Measurements from ENCODE around the gene ADAMTS2.
"Not testable (repeated sequence)": the region's sequence is repeated elsewhere in the genome, so short reads cannot be mapped to it uniquely, and the experiment has no call there.

Gene ADAMTS2

DNA sequence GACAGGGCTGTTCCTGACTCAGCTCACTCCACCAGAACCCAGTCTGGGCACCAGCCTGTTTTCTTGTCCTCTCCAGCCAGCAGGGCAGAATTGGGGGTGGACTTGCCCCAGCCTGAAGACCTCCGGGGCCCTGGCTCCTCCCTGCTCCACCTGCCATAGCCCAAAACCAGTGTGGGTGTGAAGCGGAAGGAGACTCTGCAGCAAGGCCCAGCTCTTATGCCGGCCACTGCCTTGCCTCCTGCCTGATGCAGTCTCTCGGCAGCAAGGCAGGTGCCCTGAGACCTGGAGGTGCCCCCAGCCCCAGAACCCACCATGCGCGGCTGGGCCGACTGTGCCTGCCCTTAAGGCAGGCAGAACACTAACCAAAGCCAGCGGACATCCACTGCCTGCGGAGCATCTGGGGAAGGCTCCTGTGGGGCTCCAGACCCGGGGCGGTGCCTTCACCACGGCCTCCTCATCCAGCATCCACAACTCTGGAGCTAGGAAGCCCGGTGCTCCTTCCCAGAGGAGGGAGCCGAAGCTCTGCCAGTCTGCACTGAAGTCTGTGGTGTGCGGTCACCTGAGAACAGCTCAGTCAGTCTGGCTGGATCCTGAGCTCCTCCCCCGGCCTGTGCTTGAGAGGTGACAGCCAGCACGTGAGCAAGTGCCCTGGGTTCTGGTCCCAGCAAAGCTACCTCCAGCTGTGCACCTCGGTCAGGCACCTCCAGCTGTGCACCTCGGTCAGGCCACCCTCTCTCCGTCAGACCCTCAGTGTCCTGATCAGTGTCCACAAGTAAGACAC is 116.7 kb downstream of the ADAMTS2 start:
- peak; percentile 8 for DNase-seq

DNA sequence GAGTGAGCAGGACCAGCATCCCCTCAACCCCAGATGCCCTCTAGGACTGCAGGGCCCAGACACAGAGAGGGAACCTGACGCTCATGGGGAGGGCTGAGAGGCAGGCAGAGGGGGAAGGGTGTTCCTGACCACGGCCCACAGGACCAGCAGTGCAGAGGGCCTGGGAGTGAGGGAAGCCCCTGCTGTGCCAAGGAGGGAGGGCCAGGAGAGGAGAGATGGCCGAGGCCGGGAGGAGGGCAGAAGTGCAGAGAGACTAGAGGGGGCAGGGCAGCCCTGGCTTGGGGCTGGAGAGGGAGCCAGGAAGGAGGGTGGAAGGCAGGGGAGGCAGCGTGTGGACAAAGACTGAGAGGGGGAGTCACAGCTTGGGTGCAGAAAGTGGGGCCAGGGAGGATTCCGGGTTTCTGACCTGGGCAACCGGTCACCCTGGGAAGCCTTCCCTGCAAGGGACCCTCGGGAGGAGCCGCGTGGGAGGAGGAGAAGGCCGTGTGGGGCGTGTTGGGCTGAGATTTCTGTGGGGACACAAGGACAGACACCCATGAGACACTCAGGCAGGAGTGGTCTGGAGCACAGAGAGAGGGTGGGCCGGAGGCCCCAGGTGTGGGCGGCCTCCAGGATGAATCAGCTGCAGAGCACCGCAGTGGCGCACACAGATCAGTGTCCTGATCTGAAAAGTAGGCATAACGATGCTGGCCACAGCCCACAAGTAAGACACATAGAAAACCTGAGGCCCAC is 117.5 kb downstream of the ADAMTS2 start:
- peak; percentile 9 for DNase-seq

DNA sequence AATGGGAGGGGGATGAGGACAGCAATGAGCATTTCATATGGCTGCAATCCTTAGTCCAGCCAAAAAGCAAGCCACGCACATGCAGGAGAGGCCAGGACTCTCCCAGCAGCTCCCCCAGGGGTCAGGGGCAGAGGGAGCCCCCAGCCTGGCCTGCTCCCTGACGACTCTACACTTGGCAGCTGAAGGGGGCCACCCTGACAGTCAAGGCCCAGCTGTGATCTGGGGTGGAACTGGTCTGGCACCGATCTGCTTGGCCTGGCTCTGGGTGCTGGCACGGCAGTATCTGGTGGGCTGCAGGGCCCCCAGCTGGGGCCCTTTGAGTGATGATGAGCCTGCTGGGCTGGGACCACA is 118.1 kb downstream of the ADAMTS2 start:
- no peak for DNase-seq

DNA sequence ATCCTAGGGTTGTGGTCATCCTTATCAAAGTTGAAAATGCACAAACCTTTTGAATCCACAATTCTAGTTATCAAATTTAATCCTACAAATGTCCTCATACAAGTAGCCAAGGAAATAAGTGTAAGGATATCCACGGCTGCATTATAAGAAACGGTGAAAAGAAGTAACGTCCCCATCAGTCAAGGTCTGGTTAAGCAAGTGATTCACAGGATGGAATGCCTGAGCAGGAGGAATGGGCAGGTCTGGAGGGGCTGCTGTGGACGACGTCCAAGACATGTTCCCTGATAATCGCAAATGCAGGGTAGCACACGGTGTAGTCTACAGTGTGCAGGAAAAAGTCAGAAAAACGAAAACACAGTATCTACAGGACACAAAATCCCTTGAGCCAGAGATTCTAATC is 118.6 kb downstream of the ADAMTS2 start:
- DNase-seq = no peak

DNA sequence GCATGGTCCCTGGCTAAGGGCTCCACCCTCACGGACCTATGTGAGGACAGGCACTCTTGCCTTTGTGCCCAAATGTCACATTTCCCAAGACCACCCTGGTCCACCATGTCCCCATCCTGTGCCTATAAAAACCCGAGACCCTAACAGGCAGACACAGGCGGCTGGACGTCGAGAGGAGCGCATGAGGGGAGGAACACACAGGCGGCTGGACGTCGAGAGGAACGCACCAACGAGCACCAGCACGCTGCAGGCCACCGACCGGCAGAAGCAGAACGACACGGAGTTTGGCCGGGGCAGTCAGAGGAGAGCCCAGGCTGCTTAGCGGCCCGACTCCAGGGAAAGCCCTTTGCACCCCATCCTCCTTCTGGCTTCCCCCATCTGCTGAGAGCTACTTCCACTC is 119.9 kb downstream of the ADAMTS2 start:
- peak; percentile 8 for DNase-seq

DNA sequence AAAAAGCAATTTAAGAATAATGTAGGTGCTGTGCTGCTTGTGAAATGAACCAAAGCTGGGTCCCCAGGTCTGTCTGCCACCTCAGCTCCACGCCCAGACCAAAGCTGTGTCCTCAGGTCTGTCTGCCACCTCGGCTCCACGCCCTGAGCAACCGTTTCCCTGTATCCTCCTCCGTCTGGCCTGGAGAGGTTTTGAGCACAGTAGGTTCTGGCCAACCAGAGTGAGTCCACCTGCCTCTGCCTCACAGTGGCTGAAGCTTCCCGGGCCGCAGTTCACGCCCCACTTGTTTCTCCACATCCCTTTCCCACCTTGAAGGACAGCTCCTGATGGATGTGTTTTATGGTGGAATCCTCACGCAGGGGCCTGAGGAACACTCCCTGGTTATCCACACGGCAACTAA is 120.5 kb downstream of the ADAMTS2 start:
- DNase-seq = peak; percentile 5

DNA sequence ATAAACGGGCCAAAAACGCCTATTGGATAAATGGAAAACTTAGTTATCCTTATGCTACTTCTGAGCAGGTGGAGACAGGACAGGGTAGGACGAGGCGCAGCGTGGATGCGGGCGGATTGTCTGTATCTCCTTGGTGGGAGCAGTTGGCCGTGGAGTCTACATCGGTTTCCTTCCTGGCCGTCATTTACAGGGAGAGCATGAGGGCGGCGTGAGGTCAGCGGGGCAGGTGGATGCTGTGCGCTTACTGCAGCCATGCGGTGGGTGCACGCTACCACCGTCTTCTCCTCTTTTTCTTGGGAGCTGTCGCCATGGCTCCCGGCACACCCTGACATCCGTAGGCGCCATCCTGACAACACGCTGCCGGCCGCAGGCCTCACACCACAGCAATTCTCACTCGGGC is 121.3 kb downstream of the ADAMTS2 start:
- DNase-seq = no peak

DNA sequence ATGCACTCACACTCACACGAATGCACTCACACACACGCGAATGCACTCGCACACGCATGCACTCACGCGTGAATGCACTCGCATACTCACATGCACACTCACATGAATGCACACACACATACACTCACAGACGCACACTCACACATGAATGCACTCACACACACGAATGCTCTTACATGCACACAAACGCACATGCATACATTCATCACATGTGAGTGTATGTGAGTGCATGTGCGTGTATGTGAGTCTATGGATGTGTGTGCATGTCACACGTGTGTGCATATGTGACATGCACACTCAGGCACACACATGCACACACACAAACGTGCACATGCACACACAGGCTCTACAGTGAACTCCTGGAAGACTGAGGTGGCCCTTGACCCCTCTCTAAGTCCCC is 121.7 kb downstream of the ADAMTS2 start:
- no peak for DNase-seq

DNA sequence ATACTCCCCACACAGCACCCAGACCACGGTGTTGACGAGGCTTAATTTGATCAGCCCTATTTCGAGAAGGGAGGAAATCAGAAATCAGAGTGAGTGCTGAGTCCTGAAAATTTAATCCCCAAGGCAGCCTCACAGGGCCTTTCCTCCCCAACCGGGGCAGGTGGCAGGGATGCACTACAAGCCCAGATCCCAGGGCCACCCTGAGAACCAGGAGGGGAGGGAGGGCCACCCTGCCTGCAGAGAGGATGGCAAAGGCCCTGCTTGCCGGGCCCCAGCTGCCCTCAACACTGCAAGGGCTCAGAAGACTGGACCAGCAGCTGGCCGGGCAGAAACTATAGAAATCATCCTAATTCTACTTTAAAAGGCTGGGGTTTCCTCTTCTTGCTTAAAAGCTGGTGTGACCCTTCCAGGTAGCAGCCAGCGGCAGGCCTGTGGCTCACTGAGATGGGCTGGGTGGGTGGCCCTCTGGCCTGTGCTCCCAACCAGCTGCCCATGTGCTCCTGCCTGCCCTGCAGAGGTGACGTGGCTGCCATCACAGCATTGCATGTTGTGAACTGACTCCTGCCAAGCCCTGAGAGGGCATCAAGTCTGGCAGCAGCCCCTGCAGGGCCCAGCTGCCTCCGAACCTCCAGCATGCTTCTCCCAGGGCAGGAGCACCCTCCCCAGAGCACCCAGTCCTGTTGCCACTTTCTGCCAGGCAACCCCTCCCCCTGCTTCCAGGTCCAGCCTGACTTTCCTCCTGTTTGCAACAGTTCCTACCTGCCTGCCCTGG is 122.8 kb downstream of the ADAMTS2 start:
- peak; percentile 10 for DNase-seq

DNA sequence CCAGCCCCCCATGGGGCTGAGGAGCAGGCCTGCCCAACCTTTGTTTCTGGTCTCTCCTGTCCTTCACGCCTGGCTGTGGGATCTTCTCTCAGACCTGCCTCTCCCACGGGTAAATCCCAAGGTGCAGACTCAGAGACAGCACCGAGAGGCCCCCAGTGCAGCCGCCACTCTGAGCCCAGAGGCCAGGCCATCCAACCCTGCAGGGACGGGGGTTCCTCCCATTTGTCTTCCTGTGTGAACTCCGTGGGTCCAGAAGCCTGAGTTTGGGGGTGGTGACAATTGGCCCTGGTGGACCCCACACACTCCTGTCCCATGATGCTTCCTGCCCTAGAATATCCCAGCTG is 123.4 kb downstream of the ADAMTS2 start:
- no peak for DNase-seq

DNA sequence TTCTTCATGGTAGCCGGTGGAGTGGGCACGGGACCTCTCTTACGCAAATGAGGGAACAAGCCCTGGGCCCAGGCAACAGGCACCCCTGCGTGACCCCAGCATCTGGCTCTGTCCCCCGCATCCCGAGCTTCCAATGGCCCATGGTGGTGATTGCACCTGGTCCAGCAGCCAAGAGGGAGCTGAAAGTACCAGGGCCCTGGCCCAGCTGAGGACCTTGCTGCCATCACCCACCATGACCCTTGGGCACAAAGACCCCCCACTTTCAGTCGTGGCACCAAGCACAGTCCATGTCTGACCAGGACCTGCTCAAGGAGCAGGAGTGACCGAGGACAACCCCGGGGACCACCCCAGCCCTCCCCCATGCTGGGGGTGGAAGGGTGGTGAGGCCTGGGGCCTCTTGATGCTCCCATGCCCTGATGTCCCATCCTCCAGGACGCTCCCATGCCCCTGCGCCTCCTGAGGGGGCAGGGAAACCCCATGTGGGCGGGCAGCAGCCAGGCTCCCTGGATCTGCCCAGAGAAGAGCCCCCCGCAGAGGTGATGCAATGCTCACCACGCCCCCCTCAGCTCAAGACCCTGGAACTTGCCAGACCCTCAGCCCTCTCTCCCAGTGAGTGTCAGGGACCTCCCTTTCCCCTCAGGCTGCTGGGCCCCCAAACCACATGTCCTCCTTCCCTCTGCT is 123.9 kb downstream of the ADAMTS2 start:
- DNase-seq = no peak

DNA sequence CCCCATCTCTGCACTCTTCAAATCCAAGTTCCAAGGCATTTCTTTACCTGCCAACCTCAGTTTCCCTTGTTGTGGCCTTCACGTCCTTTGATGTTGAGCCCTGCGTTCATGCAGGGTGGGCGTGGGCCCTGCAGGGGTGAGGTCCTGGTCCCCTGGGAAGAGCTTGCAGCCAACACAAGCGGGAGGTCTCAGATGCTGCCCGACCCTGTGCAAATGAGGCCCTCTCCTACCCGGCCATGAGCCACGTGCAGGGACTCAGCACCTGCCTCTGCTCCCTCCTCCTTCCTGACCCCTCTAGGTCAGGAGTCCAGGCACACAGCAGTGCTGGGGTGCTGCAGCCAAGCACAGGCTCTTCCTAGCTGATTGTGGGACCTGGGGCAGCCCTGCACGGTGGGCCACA is 124.5 kb downstream of the ADAMTS2 start:
- no peak for DNase-seq

DNA sequence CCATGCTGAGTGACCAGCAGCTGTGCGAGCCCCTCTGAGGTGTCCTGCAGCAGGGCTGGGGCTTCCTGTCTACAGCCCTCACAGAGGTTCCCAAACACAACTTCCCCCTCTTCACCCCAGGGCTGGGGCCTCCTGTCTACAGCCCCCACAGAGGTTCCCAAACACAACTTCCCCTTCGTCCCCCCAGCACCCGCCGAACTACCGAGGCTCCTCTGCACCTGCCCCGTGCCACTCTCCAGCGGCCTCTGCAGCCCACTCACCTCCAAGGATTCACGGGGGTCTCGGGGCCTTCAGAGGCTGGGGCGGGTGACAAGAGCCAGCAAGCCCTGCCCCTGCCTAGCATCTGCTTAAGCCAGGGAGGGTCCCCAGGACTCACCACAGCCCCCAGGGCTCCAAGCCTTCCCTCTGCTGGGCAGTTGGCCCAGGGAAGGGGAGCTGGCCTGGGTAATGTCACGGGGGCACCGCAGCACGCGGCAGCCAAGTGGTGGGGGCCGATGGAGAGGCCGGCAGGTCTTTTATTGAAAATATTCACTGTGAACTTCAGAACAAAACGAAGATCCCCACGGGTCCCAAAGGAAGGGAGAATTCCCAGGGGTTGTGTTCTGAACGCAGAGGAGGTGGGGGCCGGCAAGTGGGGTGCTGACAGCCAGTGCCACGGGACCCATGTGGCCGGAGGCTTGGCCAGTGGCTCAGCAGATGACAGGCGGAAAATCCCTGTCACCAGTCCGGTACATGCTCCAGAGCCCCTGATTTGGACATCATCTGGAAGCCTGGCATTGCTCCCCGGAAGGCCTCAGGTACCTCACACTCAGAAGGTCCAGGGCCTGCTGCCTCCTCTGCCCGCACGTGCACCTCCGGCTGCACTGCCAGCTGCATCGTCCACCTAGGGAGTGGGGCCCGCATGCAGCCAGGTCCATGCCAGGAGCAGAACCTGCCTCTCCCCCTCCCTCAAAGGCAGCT is 125.3 kb downstream of the ADAMTS2 start:
- no peak for DNase-seq

DNA sequence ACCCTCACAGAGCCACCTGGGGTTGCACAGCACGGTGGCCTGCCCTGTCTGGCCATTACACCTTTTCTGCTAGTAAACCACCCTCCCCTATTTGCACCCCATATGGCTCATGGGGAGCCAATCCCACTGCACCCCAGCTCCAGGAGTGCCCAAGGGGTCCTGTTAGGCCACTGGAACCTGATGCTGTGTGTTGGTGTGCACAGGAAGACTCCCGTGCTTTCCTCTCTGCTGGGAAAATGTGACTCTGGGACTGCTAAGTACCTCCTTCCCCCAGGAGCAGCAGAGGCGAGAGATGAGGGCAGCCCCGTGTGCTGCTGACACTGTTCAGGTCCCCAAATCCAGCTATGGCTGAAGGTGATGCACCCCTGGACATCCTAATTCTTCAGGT is 126.3 kb downstream of the ADAMTS2 start:
- no peak for DNase-seq

DNA sequence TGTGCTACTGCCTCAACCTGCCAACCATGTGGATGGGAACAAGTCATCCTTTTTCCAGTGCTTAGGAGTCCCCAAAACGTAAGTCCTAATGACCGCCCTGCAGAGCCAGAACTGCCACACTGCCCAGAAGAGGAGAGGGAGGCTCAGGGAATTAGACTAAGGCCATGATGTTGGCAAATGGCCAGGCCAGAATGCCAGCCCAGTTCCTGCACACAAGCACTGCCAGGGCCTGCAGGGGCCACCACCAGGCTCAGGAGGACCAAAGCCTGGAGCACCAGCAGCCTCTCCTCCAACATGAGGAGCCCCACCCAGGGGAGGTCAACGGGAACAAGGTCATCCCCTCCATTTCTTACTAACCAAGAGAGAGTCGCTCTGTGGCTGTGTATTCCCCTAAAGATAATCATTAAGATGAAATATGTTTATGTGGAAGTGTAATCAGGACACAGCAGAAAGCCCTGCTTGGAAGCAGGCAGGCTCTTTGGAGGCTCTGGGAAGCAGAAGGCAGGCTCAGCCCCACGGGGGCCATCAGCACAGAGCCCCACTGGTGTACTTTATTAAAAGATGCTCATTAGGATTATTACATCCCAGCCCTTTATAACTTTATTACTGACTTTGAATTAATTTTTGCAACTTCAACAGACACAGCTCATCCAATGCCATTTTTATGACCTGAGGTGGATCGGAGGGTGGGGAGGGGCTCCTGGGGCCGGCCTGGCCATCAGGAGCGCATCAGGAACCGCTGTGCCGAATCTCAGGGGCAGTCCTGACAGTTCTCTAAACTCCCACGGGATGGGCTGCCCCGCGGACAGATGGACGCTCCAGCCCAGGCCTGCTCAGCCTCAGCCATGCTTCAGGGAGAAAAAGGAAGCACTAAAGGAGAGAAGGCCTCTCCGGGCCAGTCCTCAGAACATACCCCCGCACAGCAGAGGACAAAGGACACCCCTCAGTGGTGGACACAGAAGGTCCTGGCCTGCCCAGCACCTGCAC is 127.0 kb downstream of the ADAMTS2 start:
- DNase-seq = no peak

DNA sequence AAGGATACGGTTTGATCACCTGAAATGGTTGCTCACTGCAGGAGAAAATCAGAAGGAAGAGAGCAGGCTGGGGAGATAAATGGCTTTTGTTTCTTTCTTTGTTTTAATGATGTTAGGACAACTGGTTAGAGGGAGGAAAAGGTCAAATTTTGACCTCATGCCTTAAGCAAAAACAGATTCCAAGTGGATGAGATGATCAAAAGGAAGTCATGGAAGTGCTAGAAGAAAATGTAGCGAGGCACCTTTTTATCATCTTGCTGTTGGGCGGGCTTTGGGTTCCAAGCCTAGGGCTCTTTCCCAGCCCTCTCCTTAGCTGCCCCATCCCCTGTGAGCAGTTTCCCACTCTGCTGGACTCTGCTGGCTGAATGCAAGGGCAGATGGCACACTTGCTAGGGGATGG is 127.9 kb downstream of the ADAMTS2 start:
- no peak for DNase-seq

DNA sequence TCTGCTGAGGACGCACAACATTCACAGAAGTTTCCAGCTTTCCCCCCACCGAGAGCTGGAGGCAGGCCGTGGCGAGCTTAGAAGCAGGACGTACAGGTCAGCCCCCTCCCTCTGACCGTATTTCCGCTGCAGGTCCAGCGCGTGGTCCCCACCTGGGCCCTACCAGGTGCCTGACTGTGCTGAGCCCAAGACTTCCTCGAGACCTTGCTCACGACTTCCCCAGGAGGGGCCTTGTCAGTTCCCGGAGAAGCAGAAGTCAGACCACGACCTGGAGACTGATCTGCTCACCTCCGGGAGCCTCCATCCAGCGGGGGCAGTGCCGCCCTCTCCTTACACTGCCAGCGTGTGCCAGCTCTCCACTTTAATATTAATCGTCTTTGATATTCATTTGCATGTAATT is 128.9 kb downstream of the ADAMTS2 start:
- not testable (repeated sequence) for DNase-seq

DNA sequence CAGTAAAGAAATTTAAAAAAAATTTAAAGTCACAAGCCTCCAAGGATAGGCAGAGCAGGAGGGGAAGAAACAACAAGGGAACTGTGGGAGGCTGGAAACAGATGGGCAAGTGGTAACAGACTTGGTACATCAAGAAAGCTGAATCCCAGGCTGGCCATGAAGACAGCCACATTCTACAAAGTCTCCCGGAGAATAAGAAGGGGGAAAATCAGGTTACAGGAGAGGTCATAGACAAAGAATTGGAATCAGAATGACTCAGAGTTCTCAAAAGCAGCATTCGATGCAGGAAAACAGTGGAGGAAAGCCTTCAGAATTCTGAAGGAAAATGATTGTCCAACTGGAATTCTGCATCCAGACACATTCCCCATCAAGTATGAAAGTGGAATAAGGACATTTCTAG is 129.7 kb downstream of the ADAMTS2 start:
- no peak for DNase-seq

DNA sequence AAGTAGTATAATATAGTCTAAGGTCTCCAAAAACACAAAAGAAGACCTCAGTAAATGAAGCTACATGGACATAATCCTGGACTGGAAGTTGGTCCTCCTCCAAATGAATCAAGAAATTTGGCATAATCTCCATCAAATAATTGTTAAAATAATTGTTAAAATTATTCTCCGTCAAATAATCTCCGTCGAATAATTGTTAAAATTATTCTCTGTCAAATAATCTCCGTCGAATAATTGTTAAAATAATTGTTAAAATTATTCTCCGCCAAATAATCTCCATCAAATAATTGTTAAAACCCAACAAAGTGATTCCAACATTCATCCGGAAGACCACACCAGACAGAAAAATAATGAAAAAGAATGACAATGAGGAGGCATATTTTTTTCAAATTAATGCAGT is 130.6 kb downstream of the ADAMTS2 start:
- no peak for DNase-seq

DNA sequence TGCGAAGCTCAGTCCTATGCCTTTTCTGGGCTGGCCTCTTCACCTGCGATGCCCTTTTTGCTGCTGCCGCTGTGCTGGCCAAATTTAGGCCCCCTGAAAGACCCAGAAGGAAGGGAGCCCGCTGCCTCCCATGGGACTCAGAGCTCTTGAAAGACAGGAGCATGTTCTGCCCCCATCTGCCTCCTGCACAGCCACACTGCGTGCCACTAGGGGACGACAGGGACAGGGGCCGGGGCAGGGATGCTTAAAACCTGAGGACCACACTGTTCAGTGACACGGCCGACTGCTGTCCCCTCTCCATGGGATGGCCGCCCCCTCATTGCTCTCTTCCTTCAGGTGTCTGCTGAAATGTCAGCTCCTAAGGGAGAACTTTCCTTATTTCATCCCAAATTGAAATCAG is 132.4 kb downstream of the ADAMTS2 start:
- no peak for DNase-seq

DNA sequence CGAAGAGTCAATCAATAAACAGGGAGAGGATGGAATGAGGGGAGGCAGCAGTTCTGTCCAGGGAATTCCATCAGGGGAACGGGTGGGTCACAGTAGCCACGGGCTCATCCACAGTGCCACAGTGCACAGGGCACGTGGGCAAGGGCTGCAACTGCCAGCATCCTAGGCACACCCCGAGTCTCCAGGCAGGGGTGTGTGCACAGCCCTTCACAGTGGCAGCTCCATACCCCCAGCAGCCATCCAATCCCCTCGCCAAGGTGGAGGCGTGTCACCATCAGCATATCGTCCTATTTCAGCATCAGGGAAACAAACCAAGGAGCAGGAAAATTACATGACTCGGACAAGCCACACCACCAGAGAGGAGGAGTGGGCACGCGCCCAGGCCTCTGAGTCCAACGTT is 133.6 kb downstream of the ADAMTS2 start:
- no peak for DNase-seq
